Bronchial epithelial cell (primary cell): Measurements from ENCODE around the gene SPIB. TPM values are rescaled to one million over a fixed set of nuclear protein-coding genes. Genes with fewer than 3 reads are reported as not detected.

Source experiments
- DNase-seq: peaks from one replicate; pipeline ENCODE4 v3.0.0-alpha.2; 2010; ENCODE audit warnings: low read depth
- FAIRE-seq: peaks from 2 replicates; lab custom pipeline; 2011; peaks lifted over from hg19 to GRCh38; lab: Jason Lieb, UNC
- H3K27me3 ChIP-seq: 2 replicates; pipeline ENCODE4 v1.5.1; 2011; ENCODE audit warnings: low read length; ENCODE audit not compliant: control insufficient read depth, insufficient read depth
- H3K36me3 ChIP-seq: 2 replicates; pipeline ENCODE4 v1.5.1; 2011; ENCODE audit warnings: low read length; ENCODE audit not compliant: control insufficient read depth, insufficient read depth
- H3K4me3 ChIP-seq: 2 replicates; pipeline ENCODE4 v1.5.1; 2011; ENCODE audit warnings: mild to moderate bottlenecking, low read depth, low read length, control low read depth
- CTCF ChIP-seq: IDR thresholded peaks from 2 replicates; pipeline ENCODE4 v1.5.1; 2011; ENCODE audit warnings: mild to moderate bottlenecking, moderate library complexity, low read length, control low read depth, inconsistent platforms; ENCODE audit not compliant: insufficient read depth, severe bottlenecking
- total RNA-seq: library from RNA; depleted of rRNA; stranded (reverse); fragments of >200 nt; gene quantifications from 2 replicates; pipeline ENCODE4 v1.2.1, GENCODE V29; 2014

SPIB gene
- total RNA-seq, 1 donor from 2014 or later = not detected

- H3K4me3 ChIP-seq = no peak overlapping the region
- H3K36me3 ChIP-seq = peaks cover 37% of the 10 kb centered on the region
- H3K27me3 ChIP-seq = no peaks in the 10 kb centered on the region
- no peak for FAIRE-seq
- DNase-seq = no peak
- TF ChIP-seq CTCF = no peak
Observed at GRCh38 chr19:50378169-50378862, 40.4 kb upstream of the SPIB start.

GRCh38 chr19:50378863-50379236 is 39.9 kb upstream of the SPIB start:
- Histone ChIP-seq H3K27me3 (no peaks in the 10 kb centered on the region), H3K4me3 (no peak overlapping the region), H3K36me3 (peaks cover 37% of the 10 kb centered on the region)
- no peak for FAIRE-seq
- TF ChIP-seq CTCF = no peak
- no peak for DNase-seq

- H3K4me3 ChIP-seq = no peak overlapping the region
- FAIRE-seq = no peak
Observed at GRCh38 chr19:50379602-50380001, 39.1 kb upstream of the SPIB start.

GRCh38 chr19:50380137-50380536 is 38.6 kb upstream of the SPIB start:
- DNase-seq (no peak), FAIRE-seq (no peak)
- H3K27me3 ChIP-seq = no peaks in the 10 kb centered on the region
- H3K36me3 ChIP-seq = peaks cover 37% of the 10 kb centered on the region
- no peak for TF ChIP-seq CTCF
- H3K4me3 ChIP-seq = no peak overlapping the region

More at GRCh38 chr19:50379602-50380001, 39.1 kb upstream of the SPIB start:
- DNase-seq = no peak
- no peak for TF ChIP-seq CTCF
- H3K27me3 ChIP-seq = no peaks in the 10 kb centered on the region
- H3K36me3 ChIP-seq = peaks cover 37% of the 10 kb centered on the region

GRCh38 chr19:50380751-50381151 is 38.0 kb upstream of the SPIB start:
- H3K4me3 ChIP-seq = no peak overlapping the region
- peaks cover 37% of the 10 kb centered on the region for H3K36me3 ChIP-seq
- no peaks in the 10 kb centered on the region for H3K27me3 ChIP-seq
- TF ChIP-seq CTCF = no peak
- DNase-seq = no peak
- no peak for FAIRE-seq
